ENCODE results near the gene PHACTR1.

Gene PHACTR1

GRCh38 chr6:12779772-12780171 is 63.2 kb downstream of the PHACTR1 start:
- TF ChIP-seq CTCF (IDR thresholded peaks at IDR 0.05; ENCODE audit: low read depth, low read length), result no peak

GRCh38 chr6:12782136-12782535 is 65.6 kb downstream of the PHACTR1 start:
- no peak for TF ChIP-seq CTCF (IDR thresholded peaks at IDR 0.05; ENCODE audit: low read depth, low read length)
- no peak for DNase-seq (ENCODE audit: extremely low read depth, low read depth)

More at GRCh38 chr6:12779772-12780171, 63.2 kb downstream of the PHACTR1 start:
- DNase-seq (ENCODE audit: extremely low read depth, low read depth), result no peak

DNA sequence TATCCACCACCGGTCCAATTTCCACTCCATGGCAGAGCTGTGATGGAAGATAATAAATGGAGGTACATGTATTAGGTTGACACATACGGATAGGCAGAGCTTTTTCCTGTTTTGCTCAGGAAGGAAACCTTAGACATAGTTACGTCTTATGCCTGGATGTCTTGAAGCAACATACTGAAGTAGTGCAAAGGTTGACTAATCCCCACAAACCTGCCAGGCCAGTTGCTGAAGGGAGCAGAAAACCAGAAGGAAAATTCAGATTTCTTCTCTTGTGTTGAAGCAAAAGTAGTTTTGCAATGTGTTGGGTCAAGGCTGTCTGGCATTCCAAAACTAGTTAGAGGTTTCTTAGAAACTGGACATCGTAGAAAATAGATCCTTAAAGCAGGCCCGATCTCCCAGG is 68.7 kb downstream of the PHACTR1 start:
- DNase-seq (ENCODE audit: extremely low read depth, low read depth), result no peak
- no peak for TF ChIP-seq CTCF (IDR thresholded peaks at IDR 0.05; ENCODE audit: low read depth, low read length)

GRCh38 chr6:12785921-12786320 is 69.4 kb downstream of the PHACTR1 start:
- no peak for TF ChIP-seq CTCF (IDR thresholded peaks at IDR 0.05; ENCODE audit: low read depth, low read length)
- DNase-seq (ENCODE audit: extremely low read depth, low read depth), result no peak

- no peak for TF ChIP-seq CTCF (IDR thresholded peaks at IDR 0.05; ENCODE audit: low read depth, low read length)
- DNase-seq (ENCODE audit: extremely low read depth, low read depth), result no peak
These were observed 74.8 kb downstream of the PHACTR1 start for GRCh38 chr6:12791371-12791770.

DNA sequence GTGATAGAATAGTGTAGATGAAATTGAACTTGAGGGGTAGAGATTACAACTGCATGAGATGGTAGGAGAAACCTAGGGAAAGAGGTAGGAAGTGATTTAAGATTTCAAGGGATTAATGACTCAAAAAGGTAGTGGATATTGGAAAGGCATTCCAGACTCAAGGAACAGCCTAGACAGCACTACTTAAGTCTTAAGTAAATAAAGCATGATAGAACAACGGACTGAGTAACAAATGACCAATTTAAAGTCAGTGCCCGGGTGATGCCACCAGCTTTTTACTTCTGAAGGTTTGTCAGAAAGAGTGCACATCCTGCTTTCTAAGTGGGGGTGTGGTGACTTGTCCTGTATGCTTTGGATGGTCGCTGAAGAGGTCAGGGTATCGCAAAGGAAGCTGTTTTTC is 81.8 kb downstream of the PHACTR1 start:
- no peak for DNase-seq (ENCODE audit: extremely low read depth, low read depth)
- TF ChIP-seq CTCF (IDR thresholded peaks at IDR 0.05; ENCODE audit: low read depth, low read length), result no peak

DNA sequence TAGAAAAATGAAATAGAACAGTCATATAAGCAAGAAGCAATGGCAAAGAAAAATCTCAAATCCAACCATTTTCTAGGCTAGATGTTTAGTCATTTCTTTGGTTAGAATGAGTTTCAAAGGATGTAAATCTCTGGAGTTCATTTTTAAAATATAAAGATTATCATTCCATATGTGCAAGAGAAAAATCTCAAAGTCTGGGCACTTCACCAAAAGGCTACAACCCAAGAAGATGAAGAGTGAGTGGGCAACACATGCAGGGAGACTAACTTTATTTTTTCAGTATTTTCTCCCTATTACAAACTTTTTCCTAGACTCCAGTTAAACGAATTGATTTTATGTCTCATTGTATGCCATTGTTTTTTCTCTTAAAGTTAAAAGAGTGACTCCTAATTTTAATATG is 83.6 kb downstream of the PHACTR1 start:
- no peak for TF ChIP-seq CTCF (IDR thresholded peaks at IDR 0.05; ENCODE audit: low read depth, low read length)
- DNase-seq (ENCODE audit: extremely low read depth, low read depth), result no peak
